Mucosa of rectum (tissue), 2 donors: Measurements from ENCODE around the gene ELAC1.
A peak's percentile ranks its signal among the peaks of the same experiment; 100 is the strongest.

Experiments used
- H3K27ac ChIP-seq, 2 donors: one replicate each; pipeline ENCODE4 v1.7.0; 2013; ENCODE audit warnings: inconsistent platforms in 2 of 2, low read depth in 2 of 2, low read length in 2 of 2
- H3K27me3 ChIP-seq, 2 donors: one replicate each; pipeline ENCODE4 v1.7.0; 2013; ENCODE audit warnings: low read length in 2 of 2; ENCODE audit not compliant: control insufficient read depth in 2 of 2, insufficient read depth in 2 of 2
- H3K36me3 ChIP-seq, 2 donors: one replicate each; pipeline ENCODE4 v1.7.0; 2013; ENCODE audit warnings: low read length in 2 of 2; ENCODE audit not compliant: control insufficient read depth in 2 of 2, insufficient read depth in 2 of 2
- H3K4me1 ChIP-seq, 2 donors: one replicate each; pipeline ENCODE4 v1.7.0; 2013; ENCODE audit warnings: low read length in 2 of 2, mild to moderate bottlenecking in 1 of 2; ENCODE audit not compliant: control insufficient read depth in 2 of 2, insufficient read depth in 2 of 2
- H3K4me3 ChIP-seq, 2 donors: one replicate each; pipeline ENCODE4 v1.7.0; 2013; ENCODE audit warnings: low read length in 2 of 2
- H3K9ac ChIP-seq, 2 donors: one replicate each; pipeline ENCODE4 v1.7.0; 2013; ENCODE audit warnings: low read length in 2 of 2, low read depth in 1 of 2, mild to moderate bottlenecking in 1 of 2
- H3K9me3 ChIP-seq, 2 donors: one replicate each; pipeline ENCODE4 v1.7.0; 2013; ENCODE audit warnings: low read length in 2 of 2; ENCODE audit not compliant: control insufficient read depth in 2 of 2
- donor health status: healthy.
- donor health status: Normal muscosa, but diverticular disease.

The ELAC1 gene

GRCh38 chr18:51012441-51012840 lies 44.6 kb downstream of the ELAC1 start:
- no peaks in the 10 kb centered on the region for H3K27me3 ChIP-seq
- peaks cover 0 to 9% of the 10 kb centered on the region in 2 donors for H3K4me1 ChIP-seq
- no peak overlapping the region for H3K9ac ChIP-seq
- H3K36me3 ChIP-seq = peaks cover 0 to 4% of the 10 kb centered on the region in 2 donors
- no peak overlapping the region for H3K27ac ChIP-seq
- no peak overlapping the region for H3K4me3 ChIP-seq
- no peaks in the 10 kb centered on the region for H3K9me3 ChIP-seq

GRCh38 chr18:51013259-51013658 lies 45.4 kb downstream of the ELAC1 start:
- Histone ChIP-seq H3K27me3 (no peaks in the 10 kb centered on the region), H3K27ac (no peak overlapping the region), H3K4me1 (peaks cover 0 to 9% of the 10 kb centered on the region in 2 donors), H3K4me3 (no peak overlapping the region), H3K9me3 (no peaks in the 10 kb centered on the region), H3K36me3 (peaks cover 0 to 4% of the 10 kb centered on the region in 2 donors), H3K9ac (no peak overlapping the region)

GRCh38 chr18:51017140-51017879 lies 49.5 kb downstream of the ELAC1 start:
- Histone ChIP-seq H3K4me1 (peaks cover 0 to under 1% of the 10 kb centered on the region in 2 donors), H3K27ac (no peak overlapping the region), H3K36me3 (peaks cover 0 to 4% of the 10 kb centered on the region in 2 donors), H3K9ac (no peak overlapping the region), H3K4me3 (no peak overlapping the region), H3K27me3 (no peaks in the 10 kb centered on the region), H3K9me3 (no peaks in the 10 kb centered on the region)

- Histone ChIP-seq H3K36me3 (peaks cover 3 to 7% of the 10 kb centered on the region in 2 donors), H3K4me1 (no peaks in the 10 kb centered on the region), H3K9ac (no peak overlapping the region), H3K27me3 (no peaks in the 10 kb centered on the region), H3K4me3 (no peak overlapping the region), H3K27ac (no peak overlapping the region), H3K9me3 (no peaks in the 10 kb centered on the region)
These were observed 52.7 kb downstream of the ELAC1 start for GRCh38 chr18:51020536-51020935.

GRCh38 chr18:51021226-51021965 lies 53.6 kb downstream of the ELAC1 start:
- no peaks in the 10 kb centered on the region for H3K27me3 ChIP-seq
- peaks cover 3 to 11% of the 10 kb centered on the region in 2 donors for H3K36me3 ChIP-seq

GRCh38 chr18:51025512-51025911 lies 57.7 kb downstream of the ELAC1 start:
- Histone ChIP-seq H3K4me3 (no peak overlapping the region), H3K9me3 (no peaks in the 10 kb centered on the region), H3K9ac (no peak overlapping the region), H3K27me3 (no peaks in the 10 kb centered on the region), H3K27ac (no peak overlapping the region), H3K4me1 (peaks cover 14 to 16% of the 10 kb centered on the region in 2 donors), H3K36me3 (peaks cover 3 to 7% of the 10 kb centered on the region in 2 donors)

More at GRCh38 chr18:51021226-51021965, 53.6 kb downstream of the ELAC1 start:
- Histone ChIP-seq H3K27ac (no peak overlapping the region), H3K9ac (no peak overlapping the region), H3K4me1 (no peaks in the 10 kb centered on the region), H3K9me3 (no peaks in the 10 kb centered on the region), H3K4me3 (no peak overlapping the region)

GRCh38 chr18:51028201-51028805 lies 60.5 kb downstream of the ELAC1 start:
- Histone ChIP-seq H3K36me3 (peaks cover 3 to 7% of the 10 kb centered on the region in 2 donors), H3K9me3 (no peaks in the 10 kb centered on the region), H3K9ac (no peak overlapping the region), H3K27me3 (no peaks in the 10 kb centered on the region), H3K4me1 (peaks cover 20 to 27% of the 10 kb centered on the region in 2 donors), H3K4me3 (no peak overlapping the region), H3K27ac (peak overlapping the region in 1 of 2 donors; percentile 32)

GRCh38 chr18:51029378-51029693 lies 61.5 kb downstream of the ELAC1 start:
- Histone ChIP-seq H3K27me3 (no peaks in the 10 kb centered on the region), H3K36me3 (peaks cover under 1 to 12% of the 10 kb centered on the region in 2 donors), H3K4me1 (peaks cover 20 to 27% of the 10 kb centered on the region in 2 donors), H3K27ac (peak overlapping the region; percentile 95 to 98), H3K9ac (peak overlapping the region; percentile 95 to 99), H3K9me3 (no peaks in the 10 kb centered on the region), H3K4me3 (peak overlapping the region; percentile 71 to 89)

- peaks cover 0 to 9% of the 10 kb centered on the region in 2 donors for H3K36me3 ChIP-seq
- peak within 1 kb of the TSS; percentile 95 to 98 for H3K27ac ChIP-seq
- peak within 1 kb of the TSS; percentile 95 to 99 for H3K9ac ChIP-seq
- peaks cover 20 to 29% of the 10 kb centered on the region in 2 donors for H3K4me1 ChIP-seq
- H3K9me3 ChIP-seq = no peaks in the 10 kb centered on the region
- H3K27me3 ChIP-seq = no peaks in the 10 kb centered on the region
- peak within 1 kb of the TSS; percentile 71 to 92 for H3K4me3 ChIP-seq
These were observed 62.1 kb downstream of the ELAC1 start, which contains the start of gene SMAD4 for GRCh38 chr18:51029694-51030536. TSS of gene SMAD4 (plus strand) at chr18:51030213. CDS start at chr18:51047047, 16,834 bp downstream.
